Activated CD4-positive, alpha-beta T cell treated with anti-CD3 and anti-CD28 coated beads, Interleukin-2, amount 50 U/mL, for 16 hours (primary cell): ENCODE results near the gene DAAM2.

ENCODE experiments used
- DNase-seq: peaks from one replicate; pipeline ENCODE4 v3.0.0-alpha.2; 2020

DAAM2 gene

GRCh38 chr6:39791850-39792539, at the start of gene DAAM2:
Gene DAAM2 (plus strand): TSS chr6:39792376. CDS start chr6:39856303, 63,927 bp downstream.
- no peak for DNase-seq

GRCh38 chr6:39746795-39747194, 45.4 kb upstream of the DAAM2 start:
- DNase-seq = no peak

- no peak for DNase-seq
These were observed 39.1 kb upstream of the DAAM2 start for GRCh38 chr6:39752835-39753724.

- no peak for DNase-seq
These were observed 38.5 kb upstream of the DAAM2 start for GRCh38 chr6:39753725-39754045.

- DNase-seq = no peak
These were observed 37.6 kb upstream of the DAAM2 start for GRCh38 chr6:39754514-39755115.

GRCh38 chr6:39755231-39755630, 36.9 kb upstream of the DAAM2 start:
- DNase-seq = no peak

- DNase-seq = no peak
These were observed 35.6 kb upstream of the DAAM2 start for GRCh38 chr6:39756582-39756981.

- no peak for DNase-seq
These were observed 33.1 kb upstream of the DAAM2 start for GRCh38 chr6:39758905-39759605.

- DNase-seq = no peak
These were observed 31.8 kb upstream of the DAAM2 start for GRCh38 chr6:39760226-39760952.

GRCh38 chr6:39765508-39766065, 26.6 kb upstream of the DAAM2 start:
- no peak for DNase-seq

GRCh38 chr6:39769012-39769411, 23.2 kb upstream of the DAAM2 start:
- DNase-seq = no peak

GRCh38 chr6:39770446-39770845, 21.7 kb upstream of the DAAM2 start:
- DNase-seq = no peak

GRCh38 chr6:39772559-39773273, 19.5 kb upstream of the DAAM2 start:
- DNase-seq = no peak

GRCh38 chr6:39773782-39774181, 18.4 kb upstream of the DAAM2 start:
- DNase-seq = no peak

GRCh38 chr6:39776581-39776980, 15.6 kb upstream of the DAAM2 start:
- DNase-seq = no peak

- no peak for DNase-seq
These were observed 15.0 kb upstream of the DAAM2 start for GRCh38 chr6:39777218-39777617.

GRCh38 chr6:39777661-39778060, 14.5 kb upstream of the DAAM2 start:
- no peak for DNase-seq

GRCh38 chr6:39778581-39779255, 13.5 kb upstream of the DAAM2 start:
- DNase-seq = no peak

- DNase-seq = no peak
These were observed 6.9 kb upstream of the DAAM2 start for GRCh38 chr6:39785281-39785680.

- no peak for DNase-seq
These were observed 5.5 kb upstream of the DAAM2 start for GRCh38 chr6:39786649-39787048.

- no peak for DNase-seq
These were observed 4.9 kb upstream of the DAAM2 start for GRCh38 chr6:39787322-39787721.
